ENCODE results near the gene RGS2. TPM values are rescaled to one million over a fixed set of nuclear protein-coding genes. Genes with fewer than 3 reads are reported as not detected.

The RGS2 gene
- polyA plus RNA-seq, 1 of the 3 experiments (the other 2 are of a cell fraction) = 47.1 TPM

GRCh38 chr1:192771341-192771740 lies 37.5 kb upstream of the RGS2 start:
- Histone ChIP-seq H3K4me3 (ENCODE audit: low read depth in 2 of 2, low read length in 1 of 2) (no peak overlapping the region), H3K79me2 (ENCODE audit: insufficient read depth) (no peaks in the 10 kb centered on the region), H3K9me2 (no peaks in the 10 kb centered on the region), H3K27me3 (ENCODE audit: insufficient read depth) (no peaks in the 10 kb centered on the region), H4K20me1 (ENCODE audit: insufficient read depth) (no peaks in the 10 kb centered on the region), H3K27ac (ENCODE audit: low read depth in 2 of 2, low read length in 1 of 2) (no peak overlapping the region), H3K4me1 (ENCODE audit: control insufficient read depth in 1 of 2, insufficient read depth in 2 of 2, low read depth in 1 of 2, low read length in 1 of 2) (peaks cover 0 to under 1% of the 10 kb centered on the region in 2 experiments; a peak in 1 of 4 replicates), H3K9me3 (no peaks in the 10 kb centered on the region), H3K4me2 (no peak overlapping the region), H3F3A (replicated peaks; ENCODE audit: insufficient read depth) (no peaks in the 10 kb centered on the region), H2AFZ (ENCODE audit: low read depth) (no peak overlapping the region), H3K9ac (no peak overlapping the region), H3K36me3 (replicated peaks in 1 of 2; ENCODE audit: control insufficient read depth in 1 of 2, insufficient read depth in 2 of 2, low read length in 1 of 2) (no peaks in the 10 kb centered on the region)
- POLR2A ChIA-PET = no interaction called here
- TF ChIP-seq REST (IDR thresholded peaks at IDR 0.05; ENCODE audit: low read depth, low read length) = no peak
- no peak for TF ChIP-seq FOSL2 (IDR thresholded peaks at IDR 0.05; ENCODE audit: borderline replicate concordance, low read depth)
- no peak for TF ChIP-seq MEF2A (IDR thresholded peaks at IDR 0.05; ENCODE audit: borderline replicate concordance, low read depth)
- no peak for TF ChIP-seq CHD2 (IDR thresholded peaks at IDR 0.05; ENCODE audit: low read length, partially characterized antibody)
- no peak for TF ChIP-seq RCOR1 (IDR thresholded peaks at IDR 0.05; ENCODE audit: low read length)
- TF ChIP-seq RXRA (IDR thresholded peaks at IDR 0.05; ENCODE audit: borderline replicate concordance, low read depth) = no peak
- no peak for TF ChIP-seq TCF12 (IDR thresholded peaks at IDR 0.05)
- no peak for TF ChIP-seq ELF1 (IDR thresholded peaks at IDR 0.05)
- no peak for TF ChIP-seq ZBTB33 (IDR thresholded peaks at IDR 0.05; ENCODE audit: borderline replicate concordance, low read depth)
- DNase-seq = no peak
- CTCF ChIA-PET = no interaction called here
- WGBS (ENCODE audit: low lambda C conversion rate) = 87% methylated on average over 4 of the region's 4 CpGs

GRCh38 chr1:192775631-192776030 lies 33.2 kb upstream of the RGS2 start:
- CTCF ChIA-PET = no interaction called here
- Histone ChIP-seq H3K27ac (ENCODE audit: low read depth in 2 of 2, low read length in 1 of 2) (no peak overlapping the region), H4K20me1 (ENCODE audit: insufficient read depth) (no peaks in the 10 kb centered on the region), H3K9ac (no peak overlapping the region), H3K4me3 (ENCODE audit: low read depth in 2 of 2, low read length in 1 of 2) (no peak overlapping the region), H3K79me2 (ENCODE audit: insufficient read depth) (no peaks in the 10 kb centered on the region), H3K36me3 (replicated peaks in 1 of 2; ENCODE audit: control insufficient read depth in 1 of 2, insufficient read depth in 2 of 2, low read length in 1 of 2) (no peaks in the 10 kb centered on the region), H3K9me2 (no peaks in the 10 kb centered on the region), H3K4me2 (no peak overlapping the region), H2AFZ (ENCODE audit: low read depth) (no peak overlapping the region), H3K4me1 (ENCODE audit: control insufficient read depth in 1 of 2, insufficient read depth in 2 of 2, low read depth in 1 of 2, low read length in 1 of 2) (no peaks in the 10 kb centered on the region), H3K9me3 (no peaks in the 10 kb centered on the region), H3F3A (replicated peaks; ENCODE audit: insufficient read depth) (no peaks in the 10 kb centered on the region), H3K27me3 (ENCODE audit: insufficient read depth) (no peaks in the 10 kb centered on the region)
- 40% methylated on average over 2 of the region's 2 CpGs for WGBS (ENCODE audit: low lambda C conversion rate)
- POLR2A ChIA-PET = no interaction called here
- no peak for DNase-seq
- TF ChIP-seq GABPA (IDR thresholded peaks at IDR 0.05; ENCODE audit: low read depth) (no peak), NFIC (IDR thresholded peaks at IDR 0.05; ENCODE audit: borderline replicate concordance) (no peak), EP300 (IDR thresholded peaks at IDR 0.05; ENCODE audit: borderline replicate concordance in 1 of 2, low read depth in 1 of 2, low read length in 1 of 2) (no peak), RFX5 (IDR thresholded peaks at IDR 0.05; ENCODE audit: low read length) (no peak), MXI1 (IDR thresholded peaks at IDR 0.05; ENCODE audit: low read depth, low read length) (no peak), REST (IDR thresholded peaks at IDR 0.05; ENCODE audit: low read depth, low read length) (no peak), EZH2phosphoT487 (IDR thresholded peaks at IDR 0.05; ENCODE audit: borderline replicate concordance, low read depth) (no peak), MEF2A (IDR thresholded peaks at IDR 0.05; ENCODE audit: borderline replicate concordance, low read depth) (no peak), MAX (IDR thresholded peaks at IDR 0.05; ENCODE audit: low read depth) (no peak), SMC3 (IDR thresholded peaks at IDR 0.05; ENCODE audit: low read depth, low read length) (no peak), RAD21 (IDR thresholded peaks at IDR 0.05; ENCODE audit: low read length) (no peak), ELF1 (IDR thresholded peaks at IDR 0.05) (no peak)
